HepG2 (cell line): ENCODE data around the gene AXIN1. TPM values are rescaled to one million over a fixed set of nuclear protein-coding genes. Genes with fewer than 3 reads are reported as not detected.
"Not testable (repeated sequence)": the region's sequence is repeated elsewhere in the genome, so short reads cannot be mapped to it uniquely, and the experiment has no call there.

Experiments used
- ATAC-seq: fragments of 200-7000 bp; cut with Tn5 transposase; 3 replicates; pipeline ENCODE4 v1.9.1; 2020; ENCODE audit warnings: mild to moderate bottlenecking, moderate library complexity
- BruUV-seq: library from RNA; stranded (reverse); fragments of 400-500 nt; replicated peaks from 2 replicates; lab custom pipeline; 2021; lab: Mats Ljungman, UMichigan
- CTCF ChIA-PET: fragments of 300-600 bp; formaldehyde crosslinking; extraction: SDS; loops from one replicate; lab custom pipeline; 2021; ENCODE audit warnings: low total read pairs, inconsistent platforms, low intra/inter-chr PET ratio; lab: Yijun Ruan, JAX
- POLR2A ChIA-PET: fragments of 350-600 bp; sonication (Branson Sonifier 250); formaldehyde crosslinking; loops from one replicate; lab custom pipeline; 2020; ENCODE audit warnings: antibody characterized with exemption, inconsistent platforms; lab: Yijun Ruan, JAX
- DNase-seq: peaks from one replicate; pipeline ENCODE4 v3.0.0-alpha.2; 2015; ENCODE audit warnings: low spot score
- FAIRE-seq: peaks from 3 replicates; lab custom pipeline; 2011; peaks lifted over from hg19 to GRCh38; lab: Jason Lieb, UNC
- H2AFZ ChIP-seq: one replicate; pipeline ENCODE4 v1.6.1; 2011; ENCODE audit warnings: low read length, inconsistent platforms
- H3K27ac ChIP-seq: fragments of 300-600 bp; 3 replicates; pipeline ENCODE4 v1.8.0; 2011; ENCODE audit warnings: mixed run types, mild to moderate bottlenecking, mixed read lengths, low read length, inconsistent platforms; ENCODE audit not compliant: insufficient read depth; ENCODE audit errors: extremely low read length
- H3K27me3 ChIP-seq, 2 experiments: fragments of 200-600 bp in 1 of 2; 2 replicates in 1 of 2; 3 replicates in 1 of 2; pipeline versions ENCODE4 v1.6.0 to v1.8.0; 2011; ENCODE audit warnings: low read length in 2 of 2, mild to moderate bottlenecking in 2 of 2, moderate library complexity in 2 of 2, inconsistent platforms in 1 of 2; ENCODE audit not compliant: insufficient read depth in 2 of 2, control insufficient read depth in 1 of 2
- H3K36me3 ChIP-seq, 2 experiments: fragments of 200-600 bp in 1 of 2; replicated peaks in 1 of 2; 2 replicates in 1 of 2; 3 replicates in 1 of 2; pipeline versions ENCODE4 v1.5.1 to v1.8.0; 2011; ENCODE audit warnings: low read length in 2 of 2, inconsistent platforms in 1 of 2; ENCODE audit not compliant: insufficient read depth in 2 of 2, control insufficient read depth in 1 of 2
- H3K4me1 ChIP-seq: 2 replicates; pipeline ENCODE4 v1.5.1; 2012; ENCODE audit warnings: low read length, inconsistent platforms; ENCODE audit not compliant: insufficient read depth
- H3K4me2 ChIP-seq: 2 replicates; pipeline ENCODE4 v1.6.0; 2011; ENCODE audit warnings: low read depth, low read length, inconsistent platforms
- H3K4me3 ChIP-seq, 3 experiments: fragments of 200-600 bp in 1 of 3; sonication (generic), shearing (Covaris generic) in 1 of 3; replicated peaks in 1 of 3; 2 replicates each; pipeline ENCODE4 v1.5.1; 2011 to 2016; ENCODE audit warnings: low read length in 3 of 3, inconsistent platforms in 2 of 3, low read depth in 2 of 3, mild to moderate bottlenecking in 2 of 3, control low read depth in 1 of 3, mixed read lengths in 1 of 3; ENCODE audit not compliant: insufficient read depth in 1 of 3
- H3K79me2 ChIP-seq: one replicate; pipeline ENCODE4 v1.6.1; 2011; ENCODE audit warnings: low read length, inconsistent platforms; ENCODE audit not compliant: insufficient read depth
- H3K9ac ChIP-seq: 2 replicates; pipeline ENCODE4 v1.6.0; 2011; ENCODE audit warnings: mild to moderate bottlenecking, low read depth, low read length, inconsistent platforms; ENCODE audit not compliant: insufficient read depth
- H3K9me3 ChIP-seq: 2 replicates; pipeline ENCODE4 v1.5.1; 2012; ENCODE audit warnings: mild to moderate bottlenecking, low read length
- H4K20me1 ChIP-seq: 2 replicates; pipeline ENCODE4 v1.6.0; 2011; ENCODE audit warnings: inconsistent platforms, mild to moderate bottlenecking, low read length, moderate library complexity; ENCODE audit not compliant: insufficient read depth
- HOXA9 ChIP-seq: sonication (generic); formaldehyde crosslinking; IDR thresholded peaks from 2 replicates; pipeline ENCODE4 v1.8.1; 2022; ENCODE audit warnings: missing genetic modification reagents, mild to moderate bottlenecking, moderate library complexity, borderline replicate concordance
- ZNF672 ChIP-seq: sonication (generic); formaldehyde crosslinking; IDR thresholded peaks from 2 replicates; pipeline ENCODE4 v1.8.1; 2022; ENCODE audit warnings: missing genetic modification reagents
- ZNF780A ChIP-seq: sonication (generic); formaldehyde crosslinking; IDR thresholded peaks from 2 replicates; pipeline ENCODE4 v1.8.0; 2022; ENCODE audit warnings: mild to moderate bottlenecking, missing genetic modification reagents, moderate library complexity
- WGBS: methylation state at CpG from one replicate; pipeline ENCODE4 v1.1.6; 2017; ENCODE audit warnings: low lambda C conversion rate; 5-methylcytosine and 5-hydroxymethylcytosine counted together
- in situ Hi-C: cut with HindIII; loops from 2 replicates; pipeline ENCODE4 v1.10.0; 2017; ENCODE audit warnings: low pct_unique_long_range_greater_than_20kb; ENCODE audit not compliant: extremely low pct_ligation_motif_present
- intact Hi-C: fragments of 100-400 bp; cut with micrococcal nuclease; formaldehyde crosslinking; loops from one replicate; pipeline ENCODE4 v1.10.0; 2022; ENCODE audit not compliant: unreplicated experiment
- polyA plus RNA-seq, 8 experiments: library from polyadenylated mRNA; depleted of rRNA in 3 of 8; stranded (reverse) in 7 of 8; unstranded in 1 of 8; fragments of >200 nt; fragmentation: Illumina TruSeq in 4 of 8; extraction: Trizol in 4 of 8; gene quantifications; 2 replicates each; pipeline versions ENCODE4 v1.2.1 to v1.2.3, GENCODE V29; 2011 to 2016; ENCODE audit warnings: low read depth in 4 of 8, missing spikeins in 1 of 8, mixed read lengths in 1 of 8; ENCODE audit not compliant: insufficient read depth in 1 of 8
- total RNA-seq, 5 experiments: library from RNA; depleted of rRNA; stranded (reverse); fragments of >200 nt; fragmentation: Illumina TruSeq; extraction: Trizol; gene quantifications; 2 replicates each; pipeline ENCODE4 v1.2.3, GENCODE V29; 2016; ENCODE audit warnings: low read depth in 1 of 5
- TF ChIP-seq, protein P1 (sequence below): sonication (generic); formaldehyde crosslinking; IDR thresholded peaks from 2 replicates; pipeline ENCODE4 v1.8.0; 2022; ENCODE audit warnings: mild to moderate bottlenecking, missing genetic modification reagents, moderate library complexity
- TF ChIP-seq, protein P2 (sequence below): sonication (generic); formaldehyde crosslinking; IDR thresholded peaks from 2 replicates; pipeline ENCODE4 v1.5.0; 2020; ENCODE audit warnings: mild to moderate bottlenecking, missing genetic modification reagents, borderline replicate concordance
- TF ChIP-seq, protein P3 (sequence below): sonication (generic); formaldehyde crosslinking; IDR thresholded peaks from 2 replicates; pipeline ENCODE4 v1.8.0; 2022; ENCODE audit warnings: missing genetic modification reagents, mild to moderate bottlenecking, moderate library complexity, borderline replicate concordance
- TF ChIP-seq, protein P4 (sequence below): sonication (generic); formaldehyde crosslinking; IDR thresholded peaks from 2 replicates; pipeline ENCODE4 v1.4.0; 2020; ENCODE audit warnings: missing genetic modification reagents, low read depth, mild to moderate bottlenecking, borderline replicate concordance
- TF ChIP-seq, protein P5 (sequence below): fragments of 450-650 bp; IDR thresholded peaks from 2 replicates; pipeline ENCODE4 v1.6.1; 2016

AXIN1 gene
- total and polyA plus RNA-seq, 2 of the 13 experiments (the other 11 are each of a cell fraction or from before 2014, with no cell fraction given) = 24.0 to 26.0 TPM

DNA sequence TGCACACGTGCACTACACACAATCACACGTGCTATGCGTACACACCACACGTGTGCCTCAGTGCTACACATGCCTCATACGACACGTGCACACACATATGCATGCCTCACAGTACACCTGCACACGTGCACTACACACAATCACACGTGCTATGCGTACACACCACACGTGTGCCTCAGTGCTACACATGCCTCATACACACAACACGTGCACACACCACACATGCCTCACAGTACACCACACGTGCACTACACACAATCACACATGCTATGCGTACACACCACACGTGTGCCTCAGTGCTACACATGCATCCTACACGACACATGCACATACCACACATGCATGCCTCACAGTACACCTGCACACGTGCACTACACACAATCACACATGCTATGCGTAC is 85.0 kb downstream of the AXIN1 start:
- H3K27ac ChIP-seq, H3K79me2 ChIP-seq, H3K9ac ChIP-seq, DNase-seq, POLR2A ChIA-PET, H3K9me3 ChIP-seq, H4K20me1 ChIP-seq, CTCF ChIA-PET, H3K4me3 ChIP-seq, H2AFZ ChIP-seq, FAIRE-seq, H3K4me2 ChIP-seq, in situ Hi-C loops, intact Hi-C loops, BruUV-seq, H3K36me3 ChIP-seq, ATAC-seq: not testable (repeated sequence)
- 84% methylated on average over 17 of the region's 17 CpGs for WGBS
- peaks cover 28% of the 10 kb centered on the region for H3K4me1 ChIP-seq
- TF ChIP-seq HOXA9 (CRISPR knock-in tag) = 0 out of 2 replicates have a peak, but pooled peaks have one; percentile 23
- 0 out of 2 replicates have a peak, but pooled peaks have one; percentile 31 for TF ChIP-seq ZNF780A (CRISPR knock-in tag)
- TF ChIP-seq, protein P1, sequence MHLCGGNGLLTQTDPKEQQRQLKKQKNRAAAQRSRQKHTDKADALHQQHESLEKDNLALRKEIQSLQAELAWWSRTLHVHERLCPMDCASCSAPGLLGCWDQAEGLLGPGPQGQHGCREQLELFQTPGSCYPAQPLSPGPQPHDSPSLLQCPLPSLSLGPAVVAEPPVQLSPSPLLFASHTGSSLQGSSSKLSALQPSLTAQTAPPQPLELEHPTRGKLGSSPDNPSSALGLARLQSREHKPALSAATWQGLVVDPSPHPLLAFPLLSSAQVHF (CRISPR knock-in tag) = 0 out of 2 replicates have a peak, but pooled peaks have one; percentile 20
- TF ChIP-seq, protein P2, sequence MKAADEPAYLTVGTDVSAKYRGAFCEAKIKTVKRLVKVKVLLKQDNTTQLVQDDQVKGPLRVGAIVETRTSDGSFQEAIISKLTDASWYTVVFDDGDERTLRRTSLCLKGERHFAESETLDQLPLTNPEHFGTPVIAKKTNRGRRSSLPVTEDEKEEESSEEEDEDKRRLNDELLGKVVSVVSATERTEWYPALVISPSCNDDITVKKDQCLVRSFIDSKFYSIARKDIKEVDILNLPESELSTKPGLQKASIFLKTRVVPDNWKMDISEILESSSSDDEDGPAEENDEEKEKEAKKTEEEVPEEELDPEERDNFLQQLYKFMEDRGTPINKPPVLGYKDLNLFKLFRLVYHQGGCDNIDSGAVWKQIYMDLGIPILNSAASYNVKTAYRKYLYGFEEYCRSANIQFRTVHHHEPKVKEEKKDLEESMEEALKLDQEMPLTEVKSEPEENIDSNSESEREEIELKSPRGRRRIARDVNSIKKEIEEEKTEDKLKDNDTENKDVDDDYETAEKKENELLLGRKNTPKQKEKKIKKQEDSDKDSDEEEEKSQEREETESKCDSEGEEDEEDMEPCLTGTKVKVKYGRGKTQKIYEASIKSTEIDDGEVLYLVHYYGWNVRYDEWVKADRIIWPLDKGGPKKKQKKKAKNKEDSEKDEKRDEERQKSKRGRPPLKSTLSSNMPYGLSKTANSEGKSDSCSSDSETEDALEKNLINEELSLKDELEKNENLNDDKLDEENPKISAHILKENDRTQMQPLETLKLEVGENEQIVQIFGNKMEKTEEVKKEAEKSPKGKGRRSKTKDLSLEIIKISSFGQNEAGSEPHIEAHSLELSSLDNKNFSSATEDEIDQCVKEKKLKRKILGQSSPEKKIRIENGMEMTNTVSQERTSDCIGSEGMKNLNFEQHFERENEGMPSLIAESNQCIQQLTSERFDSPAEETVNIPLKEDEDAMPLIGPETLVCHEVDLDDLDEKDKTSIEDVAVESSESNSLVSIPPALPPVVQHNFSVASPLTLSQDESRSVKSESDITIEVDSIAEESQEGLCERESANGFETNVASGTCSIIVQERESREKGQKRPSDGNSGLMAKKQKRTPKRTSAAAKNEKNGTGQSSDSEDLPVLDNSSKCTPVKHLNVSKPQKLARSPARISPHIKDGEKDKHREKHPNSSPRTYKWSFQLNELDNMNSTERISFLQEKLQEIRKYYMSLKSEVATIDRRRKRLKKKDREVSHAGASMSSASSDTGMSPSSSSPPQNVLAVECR (CRISPR knock-in tag) = peak; percentile 14; the same call in 1 of the 2 replicates
- TF ChIP-seq ZNF672 = 0 out of 2 replicates have a peak, but pooled peaks have one; percentile 18
- TF ChIP-seq, protein P3, sequence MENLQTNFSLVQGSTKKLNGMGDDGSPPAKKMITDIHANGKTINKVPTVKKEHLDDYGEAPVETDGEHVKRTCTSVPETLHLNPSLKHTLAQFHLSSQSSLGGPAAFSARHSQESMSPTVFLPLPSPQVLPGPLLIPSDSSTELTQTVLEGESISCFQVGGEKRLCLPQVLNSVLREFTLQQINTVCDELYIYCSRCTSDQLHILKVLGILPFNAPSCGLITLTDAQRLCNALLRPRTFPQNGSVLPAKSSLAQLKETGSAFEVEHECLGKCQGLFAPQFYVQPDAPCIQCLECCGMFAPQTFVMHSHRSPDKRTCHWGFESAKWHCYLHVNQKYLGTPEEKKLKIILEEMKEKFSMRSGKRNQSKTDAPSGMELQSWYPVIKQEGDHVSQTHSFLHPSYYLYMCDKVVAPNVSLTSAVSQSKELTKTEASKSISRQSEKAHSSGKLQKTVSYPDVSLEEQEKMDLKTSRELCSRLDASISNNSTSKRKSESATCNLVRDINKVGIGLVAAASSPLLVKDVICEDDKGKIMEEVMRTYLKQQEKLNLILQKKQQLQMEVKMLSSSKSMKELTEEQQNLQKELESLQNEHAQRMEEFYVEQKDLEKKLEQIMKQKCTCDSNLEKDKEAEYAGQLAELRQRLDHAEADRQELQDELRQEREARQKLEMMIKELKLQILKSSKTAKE (CRISPR knock-in tag) = peak; percentile 26; the same call in 1 of the 2 replicates
- TF ChIP-seq, protein P4, sequence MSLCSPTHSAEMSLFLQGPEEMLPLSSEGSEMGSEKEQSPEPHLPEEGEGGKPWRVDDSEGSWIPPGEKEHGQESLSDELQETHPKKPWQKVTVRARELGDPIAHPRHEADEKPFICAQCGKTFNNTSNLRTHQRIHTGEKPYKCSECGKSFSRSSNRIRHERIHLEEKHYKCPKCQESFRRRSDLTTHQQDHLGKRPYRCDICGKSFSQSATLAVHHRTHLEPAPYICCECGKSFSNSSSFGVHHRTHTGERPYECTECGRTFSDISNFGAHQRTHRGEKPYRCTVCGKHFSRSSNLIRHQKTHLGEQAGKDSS (CRISPR knock-in tag) = 0 out of 2 replicates have a peak, but pooled peaks have one; percentile 12
- TF ChIP-seq, protein P5, sequence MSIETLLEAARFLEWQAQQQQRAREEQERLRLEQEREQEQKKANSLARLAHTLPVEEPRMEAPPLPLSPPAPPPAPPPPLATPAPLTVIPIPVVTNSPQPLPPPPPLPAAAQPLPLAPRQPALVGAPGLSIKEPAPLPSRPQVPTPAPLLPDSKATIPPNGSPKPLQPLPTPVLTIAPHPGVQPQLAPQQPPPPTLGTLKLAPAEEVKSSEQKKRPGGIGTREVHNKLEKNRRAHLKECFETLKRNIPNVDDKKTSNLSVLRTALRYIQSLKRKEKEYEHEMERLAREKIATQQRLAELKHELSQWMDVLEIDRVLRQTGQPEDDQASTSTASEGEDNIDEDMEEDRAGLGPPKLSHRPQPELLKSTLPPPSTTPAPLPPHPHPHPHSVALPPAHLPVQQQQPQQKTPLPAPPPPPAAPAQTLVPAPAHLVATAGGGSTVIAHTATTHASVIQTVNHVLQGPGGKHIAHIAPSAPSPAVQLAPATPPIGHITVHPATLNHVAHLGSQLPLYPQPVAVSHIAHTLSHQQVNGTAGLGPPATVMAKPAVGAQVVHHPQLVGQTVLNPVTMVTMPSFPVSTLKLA = peak; percentile 98
- peaks cover 18 to 41% of the 10 kb centered on the region in 2 experiments; a peak in 4 of 5 replicates for H3K27me3 ChIP-seq
